Transverse colon (tissue), 3 donors: Measurements from ENCODE around the gene AARS2.

Source experiments
- CTCF ChIP-seq, 5 experiments: fragments of 200-600 bp in 3 of 5; fragments of 450-650 bp in 2 of 5; sonication (generic) in 3 of 5; IDR thresholded peaks; 1 replicate in 2 of 5; 2 replicates in 3 of 5; pipeline ENCODE4 v1.5.1; 2016 to 2017; ENCODE audit warnings: antibody characterized with exemption in 5 of 5, inconsistent platforms in 3 of 5, mild to moderate bottlenecking in 2 of 5, moderate library complexity in 1 of 5
- POLR2A ChIP-seq: fragments of 450-650 bp; IDR thresholded peaks from one replicate; pipeline ENCODE4 v1.6.1; 2016; ENCODE audit warnings: antibody characterized with exemption, mild to moderate bottlenecking, moderate library complexity

DNA sequence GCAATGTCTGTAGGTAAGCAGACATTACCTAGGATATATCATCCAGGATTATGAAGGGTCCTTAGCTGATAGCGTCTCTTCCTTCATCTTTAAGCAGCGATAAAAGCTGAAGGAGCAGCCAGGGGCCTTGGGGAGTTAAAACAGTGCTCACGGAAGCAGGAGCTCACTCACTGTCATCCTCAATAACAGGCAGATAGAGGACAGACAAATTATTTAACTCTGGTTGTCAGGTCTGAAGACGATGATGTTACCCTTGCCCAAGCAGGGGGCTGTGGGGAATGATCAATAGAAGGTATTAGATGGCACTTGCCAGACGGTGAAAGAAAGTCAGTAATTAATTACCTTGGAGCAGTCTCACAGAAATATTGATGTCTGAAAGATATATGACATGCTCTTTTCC is 16.7 kb upstream of the AARS2 start:
- TF ChIP-seq CTCF (IDR thresholded peaks at IDR 0.05) (no peak), POLR2A (no peak)
